ENCODE results near the gene BTBD19. TPM values are rescaled to one million over a fixed set of nuclear protein-coding genes. Genes with fewer than 3 reads are reported as not detected.
"Not testable (repeated sequence)": the region's sequence is repeated elsewhere in the genome, so short reads cannot be mapped to it uniquely, and the experiment has no call there.

Gene BTBD19
- total RNA-seq, 2 donors from 2014 or later: 1.6 to 2.5 TPM

DNA sequence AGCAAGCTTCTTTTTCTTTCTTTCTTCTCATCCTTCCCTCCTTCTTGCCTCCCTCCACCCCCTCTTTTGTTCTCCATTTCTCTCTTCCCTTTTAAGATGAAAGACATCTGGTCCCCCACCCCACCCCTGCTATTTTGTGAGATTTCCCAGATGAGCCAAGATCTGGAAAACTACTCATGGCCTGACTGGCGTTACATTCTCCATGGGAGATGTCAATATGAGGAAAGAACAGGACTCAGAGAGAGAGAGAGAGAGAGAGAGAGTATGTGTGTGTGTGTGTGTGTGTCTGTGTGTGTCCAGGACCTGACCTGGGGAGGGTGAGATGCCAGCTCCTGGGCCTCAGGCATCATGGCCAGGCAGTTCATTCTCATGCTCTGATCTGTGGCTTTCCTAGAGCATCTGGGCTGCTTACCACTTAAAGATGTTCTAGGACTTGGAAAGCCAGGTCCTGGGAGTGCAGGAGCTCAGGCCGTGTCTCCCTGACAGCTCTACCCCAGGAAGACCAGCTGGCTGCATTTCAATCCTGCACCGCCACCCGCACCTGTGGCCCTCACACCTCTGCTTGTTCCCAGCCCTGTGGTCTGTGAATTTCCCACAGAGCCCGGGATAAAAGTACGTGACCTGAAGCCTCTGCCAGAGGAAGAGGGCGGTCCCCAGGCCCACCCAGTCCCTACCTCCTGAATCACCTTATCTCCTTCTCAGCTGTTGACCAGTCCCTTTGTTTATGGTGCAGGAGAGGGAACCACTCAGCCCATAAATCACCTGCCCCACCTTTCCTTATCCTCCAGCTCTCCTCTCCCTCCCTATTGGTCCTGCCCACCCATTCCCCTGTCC is 17.1 kb upstream of the BTBD19 start:
- no peak for TF ChIP-seq CTCF (IDR thresholded peaks at IDR 0.05)
- no peaks in the 10 kb centered on the region for H3K9me3 ChIP-seq
- H3K36me3 ChIP-seq: no peaks in the 10 kb centered on the region
- H3K27me3 ChIP-seq: no peaks in the 10 kb centered on the region
- H3K27ac ChIP-seq: no peak overlapping the region
- no peaks in the 10 kb centered on the region for H3K4me1 ChIP-seq
- no peak overlapping the region for H3K4me3 ChIP-seq
- peak; percentile 60 for DNase-seq
- intact Hi-C loops (cut with DNase I): loop anchor here (5.0 kb wide), 1 partner anchor 41 kb away; no protein-coding TSS in a partner anchor
- H3K9ac ChIP-seq (ENCODE audit: low read depth in 2 of 2, low read length in 2 of 2): no peak overlapping the region

DNA sequence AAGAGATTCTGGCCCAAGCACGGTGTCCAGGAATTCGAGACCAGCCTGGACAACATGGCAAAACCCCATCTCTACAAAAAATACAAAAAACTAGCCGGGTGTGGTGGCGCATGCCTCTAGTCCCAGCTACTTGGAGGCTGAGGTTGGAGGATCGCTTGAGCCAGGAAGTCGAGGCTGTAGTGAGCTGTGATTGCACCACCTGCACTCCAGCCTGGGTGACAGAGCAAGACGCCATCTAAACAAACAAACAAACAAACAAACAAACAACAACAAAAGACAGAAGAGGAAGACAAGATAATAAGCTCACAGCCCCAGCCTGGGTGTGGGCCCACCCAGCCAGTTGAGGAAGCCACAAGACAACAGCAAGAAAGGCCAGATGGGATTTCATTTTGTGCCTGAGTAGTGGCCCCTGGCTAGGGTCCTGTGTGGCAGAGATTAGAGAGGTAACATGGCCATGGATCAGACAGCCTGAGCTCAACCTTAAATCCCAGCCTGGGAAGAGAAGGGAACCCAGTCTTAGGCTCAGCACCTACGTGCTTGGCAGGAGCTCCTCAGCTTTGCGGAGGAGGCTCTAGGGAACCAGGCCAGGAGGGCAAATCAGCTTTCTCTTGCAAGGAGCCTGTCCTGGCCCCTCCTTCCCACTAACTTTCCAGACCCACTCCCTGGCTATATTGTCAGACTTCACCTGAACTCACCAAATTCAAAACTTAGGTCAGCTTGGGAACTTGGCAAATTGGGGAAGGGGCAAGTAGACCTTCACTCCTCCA is 15.4 kb upstream of the BTBD19 start:
- Histone ChIP-seq H3K36me3 (no peaks in the 10 kb centered on the region), H3K27me3 (no peaks in the 10 kb centered on the region), H3K9me3 (no peaks in the 10 kb centered on the region), H3K27ac (no peak overlapping the region), H3K9ac (ENCODE audit: low read depth in 2 of 2, low read length in 2 of 2) (no peak overlapping the region), H3K4me3 (no peak overlapping the region), H3K4me1 (no peaks in the 10 kb centered on the region)
- TF ChIP-seq CTCF (IDR thresholded peaks at IDR 0.05): no peak
- DNase-seq: no peak
- intact Hi-C loops (cut with DNase I): loop anchor here (5.0 kb wide), 1 partner anchor 39 kb away; no protein-coding TSS in a partner anchor

DNA sequence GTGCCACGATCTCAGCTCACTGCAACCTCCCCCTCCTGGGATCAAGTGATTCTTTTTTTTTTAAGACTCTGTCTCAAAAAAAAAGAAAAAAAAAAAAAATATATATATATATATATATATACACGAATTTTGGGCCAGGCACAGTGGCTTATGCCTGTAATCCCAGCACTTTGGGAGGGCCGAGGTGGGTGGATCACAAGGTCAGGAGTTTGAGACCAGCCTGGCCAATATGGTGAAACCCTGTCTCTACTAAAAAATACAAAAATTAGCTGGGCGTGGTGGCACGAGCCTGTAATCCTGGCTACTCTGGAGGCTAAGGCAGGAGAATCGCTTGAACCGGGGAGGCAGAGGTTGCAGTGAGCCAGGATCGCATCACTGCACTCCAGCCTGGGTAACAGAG is 10.4 kb upstream of the BTBD19 start:
- H3K9ac ChIP-seq (ENCODE audit: low read depth in 2 of 2, low read length in 2 of 2); intact Hi-C loops (cut with DNase I); H3K27ac ChIP-seq; H3K9me3 ChIP-seq; H3K4me1 ChIP-seq; H3K36me3 ChIP-seq; H3K4me3 ChIP-seq; DNase-seq; H3K27me3 ChIP-seq: not testable (repeated sequence)

DNA sequence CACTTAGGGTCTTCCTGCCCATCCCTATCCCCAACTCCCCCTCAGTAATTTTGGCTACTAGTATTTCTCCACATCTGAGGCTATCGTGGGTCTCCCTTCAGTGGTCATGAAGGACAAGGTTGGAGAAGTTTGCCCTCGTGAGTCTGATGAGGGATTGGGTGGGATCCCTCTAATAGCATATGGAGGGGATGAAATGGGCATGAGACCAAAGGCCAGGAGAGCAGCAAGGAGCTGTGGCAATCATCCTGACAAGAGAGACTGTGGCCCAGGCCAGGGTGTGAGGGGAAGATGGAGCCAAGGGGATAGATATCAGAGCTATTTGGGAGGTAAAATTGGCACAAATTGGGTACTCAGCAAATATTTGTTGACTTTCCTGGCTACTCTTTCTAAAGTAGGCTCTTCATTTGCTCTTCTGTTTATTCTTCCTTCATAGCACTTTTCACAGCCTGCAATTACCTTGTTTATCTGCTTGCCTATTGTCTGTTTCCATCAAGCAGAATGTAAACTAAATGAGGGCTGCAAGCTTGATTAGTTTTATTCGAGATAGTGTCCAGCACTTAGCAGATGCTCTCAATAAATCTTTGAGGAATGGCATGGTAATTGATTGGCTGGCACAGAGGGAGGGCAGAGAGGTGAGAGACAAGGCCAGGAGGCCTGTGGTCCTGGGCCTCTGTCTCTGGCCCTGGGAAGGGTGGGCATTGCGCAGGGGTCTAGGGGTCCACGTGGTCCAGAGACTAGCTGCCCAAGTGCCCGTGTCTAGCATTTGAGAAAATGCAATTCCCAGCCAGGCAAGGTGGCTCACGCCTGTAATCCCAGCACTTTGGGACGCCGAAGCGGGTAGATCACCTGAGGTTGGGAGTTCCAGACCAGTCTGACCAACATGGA is 9.6 kb upstream of the BTBD19 start:
- intact Hi-C loops (cut with DNase I): no loop called here
- Histone ChIP-seq H3K27ac (no peak overlapping the region), H3K27me3 (no peaks in the 10 kb centered on the region), H3K4me1 (peaks cover 6% of the 10 kb centered on the region), H3K36me3 (no peaks in the 10 kb centered on the region), H3K4me3 (no peak overlapping the region), H3K9me3 (no peaks in the 10 kb centered on the region), H3K9ac (ENCODE audit: low read depth in 2 of 2, low read length in 2 of 2) (no peak overlapping the region)
- no peak for TF ChIP-seq CTCF (IDR thresholded peaks at IDR 0.05)
- no peak for DNase-seq

- Histone ChIP-seq H3K27ac (peak within 1 kb of the TSS; percentile 92), H3K27me3 (no peaks in the 10 kb centered on the region), H3K4me3 (peak within 1 kb of the TSS; percentile 79), H3K36me3 (peaks cover 5% of the 10 kb centered on the region), H3K9me3 (no peaks in the 10 kb centered on the region), H3K9ac (ENCODE audit: low read depth in 2 of 2, low read length in 2 of 2) (peak within 1 kb of the TSS; percentile 82 to 99), H3K4me1 (peaks cover 6% of the 10 kb centered on the region)
- DNase-seq: peak; percentile 99
- intact Hi-C loops (cut with DNase I): no loop called here
- TF ChIP-seq CTCF (IDR thresholded peaks at IDR 0.05): peak; percentile 90
These were observed 8.3 kb upstream of the BTBD19 start, which contains the start of gene PLK3 for GRCh38 chr1:44799770-44800584. PLK3 (plus strand) TSS chr1:44800377; CDS start chr1:44800464, 87 bp downstream.

Data from colonic mucosa (tissue), 4 donors.